GM21528 (cell line): ENCODE data around the gene DCDC2B.
"Not testable (repeated sequence)": the region's sequence is repeated elsewhere in the genome, so short reads cannot be mapped to it uniquely, and the experiment has no call there.

Source experiments
- ATAC-seq: cut with Tn5 transposase; IDR thresholded peaks from one replicate; pipeline ENCODE4 v1.9.1; 2021; ENCODE audit warnings: mild to moderate bottlenecking, moderate library complexity; ENCODE audit not compliant: unreplicated experiment, low FRiP score

DCDC2B gene

GRCh38 chr1:32208891-32209328, at the start of gene DCDC2B:
DCDC2B (plus strand) TSS chr1:32209089; CDS start chr1:32209094, 5 bp downstream.
- ATAC-seq: no peak

- ATAC-seq: no peak
Observed at GRCh38 chr1:32159189-32159588, 49.7 kb upstream of the DCDC2B start.

- no peak for ATAC-seq
Observed at GRCh38 chr1:32163405-32163804, 45.5 kb upstream of the DCDC2B start.

GRCh38 chr1:32165633-32166032, 43.3 kb upstream of the DCDC2B start:
- ATAC-seq: not testable (repeated sequence)

GRCh38 chr1:32170991-32171390, 37.9 kb upstream of the DCDC2B start:
- ATAC-seq: no peak

- ATAC-seq: no peak
Observed at GRCh38 chr1:32172621-32173245, 36.2 kb upstream of the DCDC2B start.

- ATAC-seq: no peak
Observed at GRCh38 chr1:32178380-32179192, 30.3 kb upstream of the DCDC2B start.

- ATAC-seq: peak; percentile 8
Observed at GRCh38 chr1:32179193-32179442, 29.8 kb upstream of the DCDC2B start.

- peak; percentile 80 for ATAC-seq
Observed at GRCh38 chr1:32179443-32180185, 29.3 kb upstream of the DCDC2B start, which contains the start of gene TXLNA. TXLNA (plus strand) TSS chr1:32179675; CDS start chr1:32180346, 671 bp downstream.

GRCh38 chr1:32180186-32181060, 28.5 kb upstream of the DCDC2B start:
- ATAC-seq: peak; percentile 14

GRCh38 chr1:32181065-32181464, 27.8 kb upstream of the DCDC2B start:
- no peak for ATAC-seq

GRCh38 chr1:32181563-32181962, 27.3 kb upstream of the DCDC2B start:
- no peak for ATAC-seq

GRCh38 chr1:32182060-32182459, 26.8 kb upstream of the DCDC2B start:
- no peak for ATAC-seq

- ATAC-seq: no peak
Observed at GRCh38 chr1:32184650-32185049, 24.2 kb upstream of the DCDC2B start.

GRCh38 chr1:32186077-32186476, 22.8 kb upstream of the DCDC2B start:
- no peak for ATAC-seq

- ATAC-seq: no peak
Observed at GRCh38 chr1:32186491-32186890, 22.4 kb upstream of the DCDC2B start.

- no peak for ATAC-seq
Observed at GRCh38 chr1:32187850-32188249, 21.0 kb upstream of the DCDC2B start.

GRCh38 chr1:32192220-32192948, 16.5 kb upstream of the DCDC2B start:
- no peak for ATAC-seq

- no peak for ATAC-seq
Observed at GRCh38 chr1:32194984-32195383, 13.9 kb upstream of the DCDC2B start.

- no peak for ATAC-seq
Observed at GRCh38 chr1:32195531-32195930, 13.4 kb upstream of the DCDC2B start.
